Measurements from ENCODE around the gene SREK1IP1.

The SREK1IP1 gene

GRCh38 chr5:64682608-64683007, 85.9 kb downstream of the SREK1IP1 start:
- no peak for DNase-seq (ENCODE audit: low read depth)

- DNase-seq (ENCODE audit: low read depth), result no peak
Measured at GRCh38 chr5:64680289-64680688, 88.2 kb downstream of the SREK1IP1 start.

GRCh38 chr5:64678374-64678773, 90.1 kb downstream of the SREK1IP1 start:
- DNase-seq (ENCODE audit: low read depth), result no peak

- no peak for DNase-seq (ENCODE audit: low read depth)
Measured at GRCh38 chr5:64671678-64672077, 96.8 kb downstream of the SREK1IP1 start.

- DNase-seq (ENCODE audit: low read depth), result no peak
Measured at GRCh38 chr5:64670277-64670676, 98.2 kb downstream of the SREK1IP1 start.
